AG10803 (cell line): Measurements from ENCODE around the gene F8A2.

ENCODE experiments used
- DNase-seq: peaks from one replicate; pipeline ENCODE4 v3.0.0; 2010; ENCODE audit warnings: low read depth
- H3K4me3 ChIP-seq: 2 replicates; pipeline ENCODE4 v1.5.1; 2011; ENCODE audit warnings: mild to moderate bottlenecking, low read length, control low read depth
- TF ChIP-seq, protein P1 (sequence below): conservative IDR thresholded peaks from 2 replicates; pipeline ENCODE4 v1.5.1; 2011; ENCODE audit warnings: mild to moderate bottlenecking, low read length, control low read depth, inconsistent platforms

Gene F8A2

DNA sequence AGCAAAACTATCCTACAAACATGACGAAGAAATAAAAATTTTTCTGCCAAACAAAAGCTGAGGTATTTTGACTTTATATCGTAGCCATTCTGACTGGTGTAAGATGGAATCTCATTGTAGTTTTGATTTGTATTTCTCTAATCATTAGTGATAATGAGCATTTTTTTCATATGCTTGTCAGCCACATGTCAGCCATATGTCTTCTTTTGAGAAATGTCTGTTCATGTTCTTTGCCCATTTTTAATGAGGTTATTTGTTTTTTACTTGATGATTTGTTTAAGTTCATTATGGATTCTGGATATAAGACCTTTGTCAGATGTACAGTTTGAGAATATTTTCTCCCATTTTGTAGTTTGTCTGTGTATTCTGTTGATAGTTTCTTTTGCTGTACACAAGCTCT is 24.5 kb downstream of the F8A2 start:
- DNase-seq: no peak
- TF ChIP-seq, protein P1, sequence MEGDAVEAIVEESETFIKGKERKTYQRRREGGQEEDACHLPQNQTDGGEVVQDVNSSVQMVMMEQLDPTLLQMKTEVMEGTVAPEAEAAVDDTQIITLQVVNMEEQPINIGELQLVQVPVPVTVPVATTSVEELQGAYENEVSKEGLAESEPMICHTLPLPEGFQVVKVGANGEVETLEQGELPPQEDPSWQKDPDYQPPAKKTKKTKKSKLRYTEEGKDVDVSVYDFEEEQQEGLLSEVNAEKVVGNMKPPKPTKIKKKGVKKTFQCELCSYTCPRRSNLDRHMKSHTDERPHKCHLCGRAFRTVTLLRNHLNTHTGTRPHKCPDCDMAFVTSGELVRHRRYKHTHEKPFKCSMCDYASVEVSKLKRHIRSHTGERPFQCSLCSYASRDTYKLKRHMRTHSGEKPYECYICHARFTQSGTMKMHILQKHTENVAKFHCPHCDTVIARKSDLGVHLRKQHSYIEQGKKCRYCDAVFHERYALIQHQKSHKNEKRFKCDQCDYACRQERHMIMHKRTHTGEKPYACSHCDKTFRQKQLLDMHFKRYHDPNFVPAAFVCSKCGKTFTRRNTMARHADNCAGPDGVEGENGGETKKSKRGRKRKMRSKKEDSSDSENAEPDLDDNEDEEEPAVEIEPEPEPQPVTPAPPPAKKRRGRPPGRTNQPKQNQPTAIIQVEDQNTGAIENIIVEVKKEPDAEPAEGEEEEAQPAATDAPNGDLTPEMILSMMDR: no peak
- H3K4me3 ChIP-seq: no peak overlapping the region

DNA sequence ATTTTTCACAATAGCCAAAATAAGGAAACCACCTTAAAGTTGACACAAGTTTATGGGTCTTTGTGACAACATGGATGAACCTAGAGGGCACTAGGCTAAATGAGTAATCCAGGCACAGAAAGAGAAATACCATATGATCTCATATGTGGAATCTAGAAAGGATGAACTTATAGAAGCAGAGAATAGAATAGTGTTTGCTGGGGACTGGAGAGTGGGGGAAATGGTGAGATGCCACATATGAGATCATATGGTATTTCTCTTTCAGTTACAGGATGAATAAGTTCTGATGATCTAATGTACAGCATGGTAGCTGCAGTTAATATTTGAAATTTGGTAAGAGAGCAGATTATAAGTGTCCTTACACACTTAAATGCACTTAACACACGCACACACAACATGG is 35.9 kb downstream of the F8A2 start:
- TF ChIP-seq, protein P1: no peak

More for the DNA sequence above, 35.9 kb downstream of the F8A2 start:
- H3K4me3 ChIP-seq: no peak overlapping the region
- DNase-seq: no peak
